NCI-H128 (cell line): ENCODE measurements around the gene LYRM4.

Experiments
- DNase-seq: peaks from one replicate; lab custom pipeline; 2025; ENCODE audit not compliant: unreplicated experiment; lab: John Stamatoyannopoulos, UW

The LYRM4 gene

DNA sequence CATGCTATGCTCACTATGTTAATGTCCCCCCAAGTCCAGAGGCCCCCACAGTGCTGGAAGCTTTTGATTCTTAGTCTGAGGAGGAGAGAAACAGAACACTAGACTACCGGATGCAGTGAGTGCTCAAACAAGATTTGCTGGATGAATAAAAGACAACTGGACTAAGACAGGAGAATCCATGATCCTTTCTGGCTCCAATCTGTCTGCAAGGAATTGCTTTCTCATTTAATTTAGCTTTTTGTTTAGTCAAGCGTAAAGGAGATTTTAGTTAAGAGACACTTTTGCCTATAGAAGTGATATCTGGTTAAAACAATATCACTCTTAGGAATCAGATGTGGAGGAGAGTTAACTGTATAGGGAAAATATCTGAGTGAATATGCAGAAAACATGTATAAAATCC, 13.5 kb downstream of the LYRM4 start:
- DNase-seq, result no peak

DNA sequence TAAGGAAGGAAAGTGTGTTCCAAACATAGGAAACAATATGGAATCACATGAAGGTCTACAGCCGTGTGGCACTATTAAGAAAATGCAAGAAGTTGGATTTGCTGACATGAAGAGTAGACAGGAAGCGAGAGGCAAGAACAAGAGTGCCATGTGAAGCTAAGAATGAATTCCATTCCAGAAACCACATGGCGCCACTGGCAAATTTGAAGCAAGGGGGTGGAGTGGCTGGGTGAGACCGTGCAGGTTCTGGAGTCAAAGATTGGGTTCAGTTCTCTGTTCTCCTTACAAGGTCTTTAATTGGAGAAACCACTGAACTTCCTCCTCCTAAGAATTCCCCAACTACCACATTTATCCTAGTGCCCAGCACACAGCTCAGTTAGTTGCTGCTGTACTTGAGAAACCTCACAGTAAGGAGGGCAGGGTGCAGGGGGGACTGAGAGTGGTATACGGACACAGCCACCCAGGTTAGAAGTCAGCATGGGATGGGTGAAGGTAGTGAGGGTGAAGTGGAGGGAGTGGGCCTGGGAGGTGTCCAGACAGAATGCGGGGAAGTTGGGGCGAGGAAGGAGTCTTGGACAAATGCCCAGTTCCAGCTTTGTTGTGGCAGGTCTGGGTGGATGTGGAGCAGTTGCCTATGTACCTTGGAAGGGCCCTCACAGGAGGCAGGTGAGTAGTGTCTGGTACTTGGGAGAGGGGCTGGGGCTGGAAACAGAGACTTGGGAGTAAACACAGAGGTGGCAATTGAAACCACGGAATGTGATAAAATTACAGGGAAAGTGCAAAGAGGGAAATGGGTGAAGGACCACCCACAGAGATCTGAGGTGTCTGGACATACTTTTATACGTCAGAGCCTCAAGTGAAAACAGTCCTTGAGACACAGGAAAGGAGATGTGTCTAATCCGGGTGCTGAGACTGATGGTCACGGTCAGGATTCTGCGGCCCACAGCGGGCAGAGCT, 14.3 kb downstream of the LYRM4 start:
- DNase-seq, result no peak

DNA sequence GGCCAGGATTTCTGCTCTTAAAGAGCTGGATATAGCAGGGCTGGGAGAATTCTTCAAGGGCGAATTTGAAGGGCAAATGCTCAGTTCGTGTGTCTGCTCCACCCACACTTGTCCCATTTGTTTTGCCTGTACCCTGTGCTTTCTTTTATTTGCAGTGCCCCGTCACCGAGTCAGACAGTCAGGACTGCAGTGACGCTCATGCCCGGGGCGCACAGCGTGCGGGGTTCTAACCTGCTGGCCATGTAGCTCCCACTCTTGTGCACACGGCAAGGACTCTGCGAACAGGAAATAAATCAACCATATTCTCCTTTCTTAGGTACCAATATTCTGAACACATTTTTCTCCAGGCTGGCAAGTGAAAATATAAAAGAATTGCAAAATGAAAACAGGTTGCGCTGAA, 17.7 kb downstream of the LYRM4 start:
- DNase-seq, result no peak

- no peak for DNase-seq
Measured at GRCh38 chr6:5241252-5241651, 19.5 kb downstream of the LYRM4 start.

GRCh38 chr6:5238336-5238735, 22.4 kb downstream of the LYRM4 start:
- no peak for DNase-seq

DNA sequence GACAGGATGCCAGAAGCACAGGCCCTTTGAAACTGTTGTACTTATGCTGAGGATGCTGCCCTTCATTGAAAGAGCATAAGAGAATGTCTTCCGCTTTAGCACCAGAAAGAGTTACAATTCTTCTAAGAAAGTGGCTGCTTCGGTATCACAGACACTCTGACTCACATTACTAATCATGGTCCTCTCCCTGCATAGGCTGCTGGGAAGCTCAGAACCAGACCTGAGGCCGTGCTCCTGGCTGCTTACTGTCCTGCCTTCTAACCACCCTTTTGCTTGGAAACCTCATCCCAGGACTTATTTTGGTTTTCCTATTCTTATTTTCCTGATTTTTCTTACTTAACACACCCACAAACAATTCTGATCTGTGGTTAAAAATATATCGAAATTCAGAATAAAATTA, 22.9 kb downstream of the LYRM4 start:
- DNase-seq, result no peak

GRCh38 chr6:5235830-5236229, 24.9 kb downstream of the LYRM4 start:
- DNase-seq, result no peak

DNA sequence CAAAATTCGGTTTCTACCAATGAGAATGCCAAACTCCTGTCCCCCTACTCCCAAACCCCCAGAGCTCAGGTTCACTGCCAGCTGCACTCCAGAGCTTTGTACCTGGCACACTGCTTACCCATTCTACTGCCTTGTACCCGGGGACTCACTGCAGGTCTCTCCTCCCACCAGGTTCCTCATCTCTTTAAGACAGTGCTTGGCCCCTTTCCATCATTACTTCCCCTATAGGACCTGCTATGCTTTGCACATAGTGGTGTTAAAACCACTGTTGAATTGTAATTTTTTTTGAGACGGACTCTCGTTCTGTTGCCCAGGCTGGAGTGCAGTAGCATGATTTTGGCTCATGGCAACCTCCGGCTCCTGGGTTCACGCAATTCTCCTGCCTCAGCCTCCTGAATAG, 25.9 kb downstream of the LYRM4 start:
- DNase-seq, result no peak

GRCh38 chr6:5231289-5231688, 29.5 kb downstream of the LYRM4 start:
- no peak for DNase-seq

GRCh38 chr6:5230081-5230480, 30.7 kb downstream of the LYRM4 start:
- no peak for DNase-seq

DNA sequence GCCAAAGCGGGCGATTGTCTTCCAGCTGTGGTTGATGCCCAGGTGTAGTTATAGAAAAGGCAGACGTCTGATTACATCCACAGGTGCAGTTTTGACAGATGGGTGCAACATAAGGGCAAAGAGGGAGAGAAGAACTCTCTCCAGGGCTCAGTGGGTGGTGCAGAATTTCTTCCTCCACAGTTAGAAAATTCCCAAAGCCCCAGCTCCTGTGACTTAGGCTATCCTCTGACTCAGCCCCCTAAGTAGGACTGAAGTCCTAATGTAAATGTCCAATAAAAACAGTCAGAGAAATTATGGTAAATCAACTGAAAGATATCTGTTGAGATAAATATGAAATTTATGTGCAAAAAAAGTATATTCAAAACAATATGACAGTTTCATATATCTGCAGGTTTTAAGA, 31.4 kb downstream of the LYRM4 start:
- no peak for DNase-seq

DNA sequence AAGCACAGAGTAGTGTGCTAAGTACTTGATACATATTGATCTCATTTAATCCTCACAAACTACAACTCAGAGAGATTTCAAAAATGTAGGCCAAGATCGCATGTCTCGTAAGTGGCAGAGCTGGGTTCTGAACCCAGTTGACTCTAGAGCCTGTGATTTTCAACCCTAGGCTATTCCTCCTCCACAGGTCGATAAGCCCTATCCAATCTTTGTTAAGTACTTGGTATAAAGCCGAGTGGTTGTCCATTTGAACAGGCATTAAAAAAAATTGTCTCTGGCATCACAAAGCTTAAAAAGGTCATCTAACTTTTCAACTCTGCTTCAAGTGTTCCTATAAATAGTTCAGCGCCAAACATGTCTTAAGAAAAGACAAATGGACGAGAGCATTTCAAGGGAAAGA, 37.4 kb downstream of the LYRM4 start:
- no peak for DNase-seq

GRCh38 chr6:5220443-5220842, 40.3 kb downstream of the LYRM4 start:
- no peak for DNase-seq

GRCh38 chr6:5219011-5219691, 41.6 kb downstream of the LYRM4 start:
- DNase-seq, result no peak

DNA sequence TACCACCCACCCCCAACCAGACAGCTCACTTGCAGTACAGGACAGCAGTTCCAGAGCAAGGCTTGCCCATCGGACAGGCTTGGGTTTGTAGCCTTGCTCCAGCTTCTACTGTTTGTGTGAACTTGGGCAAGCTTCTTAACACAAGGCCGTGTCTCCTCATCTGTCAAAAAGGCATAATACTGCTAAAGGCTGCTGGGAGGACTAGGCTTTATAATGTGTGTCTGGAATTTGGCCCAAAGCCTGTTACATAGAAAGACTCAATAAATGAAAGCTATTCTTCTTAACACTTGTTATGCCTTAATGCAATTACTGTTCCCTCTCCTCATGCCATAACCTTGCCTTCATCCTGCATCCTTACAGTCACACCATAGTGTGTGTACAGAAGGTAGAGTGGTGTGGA, 43.4 kb downstream of the LYRM4 start:
- no peak for DNase-seq

GRCh38 chr6:5215799-5216198, 45.0 kb downstream of the LYRM4 start:
- DNase-seq, result no peak

GRCh38 chr6:5215159-5215558, 45.6 kb downstream of the LYRM4 start:
- no peak for DNase-seq

GRCh38 chr6:5214570-5215052, 46.1 kb downstream of the LYRM4 start:
- DNase-seq, result no peak

- DNase-seq, result no peak
Measured at GRCh38 chr6:5213836-5214235, 46.9 kb downstream of the LYRM4 start.

- no peak for DNase-seq
Measured at GRCh38 chr6:5211492-5211891, 49.3 kb downstream of the LYRM4 start.

DNA sequence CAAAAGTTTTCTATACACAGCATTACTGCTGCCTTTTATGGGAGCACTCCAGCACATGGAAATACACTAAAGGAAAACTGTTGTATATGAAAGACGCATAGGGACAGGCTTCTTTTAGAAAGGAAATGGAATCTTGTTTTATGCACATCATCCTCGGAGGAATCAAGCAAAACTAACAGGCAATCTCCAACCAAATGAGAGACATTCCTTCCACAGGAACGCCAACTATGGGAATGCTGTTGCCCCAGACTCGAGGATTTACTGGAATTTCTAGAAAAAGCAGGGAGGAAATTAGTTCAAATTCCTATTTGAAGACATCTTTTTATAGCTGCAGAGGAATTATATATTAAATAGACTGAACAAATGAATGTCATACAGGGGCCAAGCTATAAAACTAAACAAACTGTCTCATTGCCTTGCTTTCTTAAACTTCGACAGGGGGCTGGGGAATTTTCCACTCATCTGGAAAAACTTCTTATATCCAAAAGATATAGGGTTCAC, 52.2 kb downstream of the LYRM4 start:
- DNase-seq, result no peak

GRCh38 chr6:5208057-5208456, 52.7 kb downstream of the LYRM4 start:
- no peak for DNase-seq
